Measurements from ENCODE around the gene PNRC2. TPM values are rescaled to one million over a fixed set of nuclear protein-coding genes. Genes with fewer than 3 reads are reported as not detected.
"Not testable (repeated sequence)": the region's sequence is repeated elsewhere in the genome, so short reads cannot be mapped to it uniquely, and the experiment has no call there.

The PNRC2 gene
- total RNA-seq, 1 experiment from 2014 or later = 84.0 TPM

GRCh38 chr1:23936481-23937176, 23.0 kb upstream of the PNRC2 start:
- no peak for DNase-seq (ENCODE audit: extremely low read depth, low read depth)

- DNase-seq (ENCODE audit: extremely low read depth, low read depth) = no peak
Observed at GRCh38 chr1:23947366-23947765, 12.3 kb upstream of the PNRC2 start.

GRCh38 chr1:23953020-23953419, 6.6 kb upstream of the PNRC2 start:
- no peak for DNase-seq (ENCODE audit: extremely low read depth, low read depth)

GRCh38 chr1:23957096-23957495, 2.5 kb upstream of the PNRC2 start:
- DNase-seq (ENCODE audit: extremely low read depth, low read depth) = no peak

- not testable (repeated sequence) for DNase-seq (ENCODE audit: extremely low read depth, low read depth)
Observed at GRCh38 chr1:23958040-23958809, 1.4 kb upstream of the PNRC2 start.

GRCh38 chr1:23958810-23959460, 693 bp upstream of the PNRC2 start:
- peak; percentile 77 for DNase-seq (ENCODE audit: extremely low read depth, low read depth)

- DNase-seq (ENCODE audit: extremely low read depth, low read depth) = no peak
Observed at GRCh38 chr1:23960291-23961020, 828 bp downstream of the PNRC2 start.

GRCh38 chr1:23963617-23964234, 4.1 kb downstream of the PNRC2 start:
- no peak for DNase-seq (ENCODE audit: extremely low read depth, low read depth)

GRCh38 chr1:23964235-23964668, 4.6 kb downstream of the PNRC2 start:
- DNase-seq (ENCODE audit: extremely low read depth, low read depth) = no peak

GRCh38 chr1:23964790-23965740, 5.4 kb downstream of the PNRC2 start:
- DNase-seq (ENCODE audit: extremely low read depth, low read depth) = no peak

GRCh38 chr1:23966973-23967493, 7.4 kb downstream of the PNRC2 start:
- DNase-seq (ENCODE audit: extremely low read depth, low read depth) = no peak

GRCh38 chr1:23967871-23968270, 8.2 kb downstream of the PNRC2 start:
- no peak for DNase-seq (ENCODE audit: extremely low read depth, low read depth)

- DNase-seq (ENCODE audit: extremely low read depth, low read depth) = no peak
Observed at GRCh38 chr1:23977187-23977853, 17.7 kb downstream of the PNRC2 start.

- no peak for DNase-seq (ENCODE audit: extremely low read depth, low read depth)
Observed at GRCh38 chr1:23977854-23978191, 18.2 kb downstream of the PNRC2 start.

- no peak for DNase-seq (ENCODE audit: extremely low read depth, low read depth)
Observed at GRCh38 chr1:23978805-23979204, 19.2 kb downstream of the PNRC2 start.

- no peak for DNase-seq (ENCODE audit: extremely low read depth, low read depth)
Observed at GRCh38 chr1:23979387-23979880, 19.8 kb downstream of the PNRC2 start.

GRCh38 chr1:23979881-23980727, 20.5 kb downstream of the PNRC2 start, which contains the start of gene SRSF10:
TSS of gene SRSF10 (minus strand) at chr1:23980327. CDS start at chr1:23980255, 72 bp downstream.
- DNase-seq (ENCODE audit: extremely low read depth, low read depth) = peak; percentile 98

- peak; percentile 73 for DNase-seq (ENCODE audit: extremely low read depth, low read depth)
Observed at GRCh38 chr1:23980728-23981070, 21.1 kb downstream of the PNRC2 start.

Data from NCI-H460 (cell line).